ENCODE measurements around the gene CHST5. TPM values are rescaled to one million over a fixed set of nuclear protein-coding genes. Genes with fewer than 3 reads are reported as not detected.
"Not testable (repeated sequence)": the region's sequence is repeated elsewhere in the genome, so short reads cannot be mapped to it uniquely, and the experiment has no call there.

CHST5 gene
- total RNA-seq, 1 experiment from 2014 or later: not detected

- peak; percentile 28 to 56 for DNase-seq
- H3K27ac ChIP-seq: no peak overlapping the region; the same call in 1 of the 2 replicates
- no peaks in the 10 kb centered on the region for H3K27me3 ChIP-seq
- peak overlapping the region; percentile 44 for H3K4me3 ChIP-seq
- no peaks in the 10 kb centered on the region for H3K4me1 ChIP-seq
- no peaks in the 10 kb centered on the region for H3K36me3 ChIP-seq
- H3K9me3 ChIP-seq (replicated peaks): no peaks in the 10 kb centered on the region
These were observed 23.9 kb upstream of the CHST5 start for GRCh38 chr16:75559564-75560372.

- Histone ChIP-seq H3K36me3 (no peaks in the 10 kb centered on the region), H3K27ac (no peak overlapping the region), H3K27me3 (no peaks in the 10 kb centered on the region), H3K4me1 (no peaks in the 10 kb centered on the region), H3K4me3 (no peak overlapping the region), H3K9me3 (replicated peaks) (no peaks in the 10 kb centered on the region)
- DNase-seq: no peak
These were observed 23.0 kb upstream of the CHST5 start for GRCh38 chr16:75558846-75559401.

- H3K4me1 ChIP-seq: no peaks in the 10 kb centered on the region
- no peak overlapping the region for H3K27ac ChIP-seq
- H3K9me3 ChIP-seq (replicated peaks): no peaks in the 10 kb centered on the region
- H3K4me3 ChIP-seq: peak overlapping the region; percentile 62
- no peaks in the 10 kb centered on the region for H3K36me3 ChIP-seq
- DNase-seq: no peak
- no peaks in the 10 kb centered on the region for H3K27me3 ChIP-seq
These were observed 20.6 kb upstream of the CHST5 start for GRCh38 chr16:75556431-75556950.

- no peaks in the 10 kb centered on the region for H3K9me3 ChIP-seq (replicated peaks)
- no peak within 1 kb of the TSS for H3K27ac ChIP-seq
- no peaks in the 10 kb centered on the region for H3K4me1 ChIP-seq
- peak; percentile 88 to 89 for DNase-seq
- H3K36me3 ChIP-seq: no peaks in the 10 kb centered on the region
- H3K27me3 ChIP-seq: no peaks in the 10 kb centered on the region
- peak within 1 kb of the TSS; percentile 62 for H3K4me3 ChIP-seq
These were observed 20.0 kb upstream of the CHST5 start, which contains the start of gene TMEM231 for GRCh38 chr16:75555707-75556430. Gene TMEM231 (minus strand): TSS chr16:75556252. CDS start chr16:75556209, 43 bp downstream.

- Histone ChIP-seq H3K4me3 (peak overlapping the region; percentile 62), H3K27ac (no peak overlapping the region), H3K4me1 (no peaks in the 10 kb centered on the region), H3K9me3 (replicated peaks) (no peaks in the 10 kb centered on the region), H3K36me3 (no peaks in the 10 kb centered on the region), H3K27me3 (no peaks in the 10 kb centered on the region)
- peak; percentile 81 to 85 for DNase-seq
These were observed 19.4 kb upstream of the CHST5 start for GRCh38 chr16:75555213-75555706.

GRCh38 chr16:75552951-75553350 lies 17.0 kb upstream of the CHST5 start:
- DNase-seq: no peak
- H3K27ac ChIP-seq: no peak overlapping the region
- H3K4me3 ChIP-seq: no peak overlapping the region
- no peaks in the 10 kb centered on the region for H3K27me3 ChIP-seq
- no peaks in the 10 kb centered on the region for H3K9me3 ChIP-seq (replicated peaks)
- no peaks in the 10 kb centered on the region for H3K4me1 ChIP-seq
- H3K36me3 ChIP-seq: no peaks in the 10 kb centered on the region

GRCh38 chr16:75550211-75550662 lies 14.3 kb upstream of the CHST5 start:
- H3K36me3 ChIP-seq: no peaks in the 10 kb centered on the region
- H3K27me3 ChIP-seq: no peaks in the 10 kb centered on the region
- no peaks in the 10 kb centered on the region for H3K4me1 ChIP-seq
- DNase-seq: peak in 1 of 2 experiments; percentile 19
- no peak overlapping the region for H3K4me3 ChIP-seq
- no peak overlapping the region for H3K27ac ChIP-seq
- H3K9me3 ChIP-seq (replicated peaks): no peaks in the 10 kb centered on the region

GRCh38 chr16:75548456-75548855 lies 12.5 kb upstream of the CHST5 start:
- not testable (repeated sequence) for H3K4me3 ChIP-seq; H3K4me1 ChIP-seq; H3K27me3 ChIP-seq; H3K9me3 ChIP-seq (replicated peaks); H3K36me3 ChIP-seq; H3K27ac ChIP-seq; DNase-seq

- Histone ChIP-seq H3K4me1 (no peaks in the 10 kb centered on the region), H3K4me3 (no peak overlapping the region), H3K9me3 (replicated peaks) (no peaks in the 10 kb centered on the region), H3K36me3 (no peaks in the 10 kb centered on the region), H3K27ac (no peak overlapping the region), H3K27me3 (no peaks in the 10 kb centered on the region)
- DNase-seq: no peak
These were observed 10.4 kb upstream of the CHST5 start for GRCh38 chr16:75546293-75546692.

- not testable (repeated sequence) for H3K36me3 ChIP-seq; H3K27me3 ChIP-seq; H3K9me3 ChIP-seq (replicated peaks); H3K27ac ChIP-seq; H3K4me3 ChIP-seq; DNase-seq; H3K4me1 ChIP-seq
These were observed 10.0 kb upstream of the CHST5 start for GRCh38 chr16:75545879-75546278.

GRCh38 chr16:75542462-75542861 lies 6.6 kb upstream of the CHST5 start:
- not testable (repeated sequence) for H3K27me3 ChIP-seq; H3K36me3 ChIP-seq; H3K4me3 ChIP-seq; H3K9me3 ChIP-seq (replicated peaks); DNase-seq; H3K4me1 ChIP-seq; H3K27ac ChIP-seq

GRCh38 chr16:75541236-75541635 lies 5.3 kb upstream of the CHST5 start:
- DNase-seq: no peak
- Histone ChIP-seq H3K36me3 (no peaks in the 10 kb centered on the region), H3K4me3 (no peak overlapping the region), H3K4me1 (no peaks in the 10 kb centered on the region), H3K9me3 (replicated peaks) (no peaks in the 10 kb centered on the region), H3K27me3 (no peaks in the 10 kb centered on the region), H3K27ac (no peak overlapping the region)

- H3K27ac ChIP-seq; H3K4me1 ChIP-seq; H3K9me3 ChIP-seq (replicated peaks); H3K36me3 ChIP-seq; H3K27me3 ChIP-seq; DNase-seq; H3K4me3 ChIP-seq: not testable (repeated sequence)
These were observed 3.1 kb upstream of the CHST5 start for GRCh38 chr16:75538882-75539565.

GRCh38 chr16:75537776-75538175 lies 1.9 kb upstream of the CHST5 start:
- H3K9me3 ChIP-seq (replicated peaks): no peaks in the 10 kb centered on the region
- H3K4me3 ChIP-seq: no peak overlapping the region
- H3K27me3 ChIP-seq: no peaks in the 10 kb centered on the region
- no peaks in the 10 kb centered on the region for H3K4me1 ChIP-seq
- H3K36me3 ChIP-seq: no peaks in the 10 kb centered on the region
- no peak for DNase-seq
- no peak overlapping the region for H3K27ac ChIP-seq
